ENCODE data around the gene KCNK15.

Gene KCNK15

GRCh38 chr20:44792796-44793195, 47.1 kb downstream of the KCNK15 start:
- DNase-seq = no peak

GRCh38 chr20:44795836-44796235, 50.2 kb downstream of the KCNK15 start:
- DNase-seq = no peak

GRCh38 chr20:44796311-44796710, 50.6 kb downstream of the KCNK15 start:
- DNase-seq = no peak

GRCh38 chr20:44796758-44797457, 51.2 kb downstream of the KCNK15 start:
- DNase-seq = no peak

- no peak for DNase-seq
Measured at GRCh38 chr20:44799691-44800090, 54.0 kb downstream of the KCNK15 start.

GRCh38 chr20:44800391-44801046, 54.9 kb downstream of the KCNK15 start:
- DNase-seq = no peak

Measured in DMS79 treated with DMSO at 0.1 percent for 48 hours (cell line).